IPS-18c (cell line): ENCODE data around the gene GLIS1.
A peak's percentile ranks its signal among the peaks of the same experiment; 100 is the strongest.
"Not testable (repeated sequence)": the region's sequence is repeated elsewhere in the genome, so short reads cannot be mapped to it uniquely, and the experiment has no call there.

ENCODE experiments used
- H3K4me3 ChIP-seq: 2 replicates; pipeline ENCODE4 v1.7.0; 2013; ENCODE audit warnings: low read depth, mild to moderate bottlenecking, low read length, moderate library complexity; ENCODE audit not compliant: insufficient read depth
- H3K9me3 ChIP-seq: one replicate; pipeline ENCODE4 v1.6.1; 2013; ENCODE audit warnings: mild to moderate bottlenecking, low read length, moderate library complexity; ENCODE audit not compliant: control insufficient read depth, insufficient read depth

Gene GLIS1

DNA sequence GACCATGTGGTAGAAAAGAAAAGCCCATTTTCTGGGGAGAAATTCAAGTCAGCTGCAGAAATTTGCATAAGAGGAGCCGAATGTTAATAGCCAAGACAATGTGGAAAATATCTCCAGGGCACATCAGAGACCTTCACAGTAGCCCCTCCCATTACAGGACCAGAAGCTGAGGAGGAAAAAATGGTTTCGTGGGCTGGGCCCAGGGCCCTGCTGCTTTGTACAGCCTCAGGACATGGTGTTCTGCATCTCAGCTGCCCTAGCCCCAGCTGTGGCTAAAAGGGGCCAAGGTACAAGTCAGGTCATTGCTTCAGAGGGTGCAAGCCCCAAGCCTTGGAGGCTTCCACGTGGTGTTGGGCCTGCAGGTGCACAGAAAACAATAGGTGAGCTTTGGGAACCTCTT, 171.5 kb downstream of the GLIS1 start:
- peak overlapping the region; percentile 0; the same call in 1 of the 2 replicates for H3K4me3 ChIP-seq

DNA sequence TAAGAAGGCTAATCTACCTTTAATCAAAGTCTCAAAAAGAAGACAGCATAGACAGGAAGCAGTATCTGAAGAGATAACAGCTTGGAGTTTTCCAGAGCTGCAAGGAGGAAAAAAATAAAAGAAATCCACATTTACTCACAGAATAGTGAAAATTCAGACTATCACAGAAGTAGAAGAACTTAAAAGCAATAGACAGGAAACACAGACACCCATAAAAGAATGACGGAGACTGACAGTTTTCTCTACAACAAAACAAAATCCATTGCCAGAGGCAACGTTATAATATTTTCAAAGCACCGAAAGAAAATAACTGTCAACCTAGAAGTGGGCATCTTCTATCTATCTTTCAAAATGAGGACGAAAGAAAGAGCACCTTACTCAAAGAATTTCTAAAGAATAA, 175.4 kb downstream of the GLIS1 start:
- Histone ChIP-seq H3K9me3 (peaks cover 4% of the 10 kb centered on the region), H3K4me3 (no peak overlapping the region)

More for the DNA sequence above, 171.5 kb downstream of the GLIS1 start:
- peaks cover 4% of the 10 kb centered on the region for H3K9me3 ChIP-seq

DNA sequence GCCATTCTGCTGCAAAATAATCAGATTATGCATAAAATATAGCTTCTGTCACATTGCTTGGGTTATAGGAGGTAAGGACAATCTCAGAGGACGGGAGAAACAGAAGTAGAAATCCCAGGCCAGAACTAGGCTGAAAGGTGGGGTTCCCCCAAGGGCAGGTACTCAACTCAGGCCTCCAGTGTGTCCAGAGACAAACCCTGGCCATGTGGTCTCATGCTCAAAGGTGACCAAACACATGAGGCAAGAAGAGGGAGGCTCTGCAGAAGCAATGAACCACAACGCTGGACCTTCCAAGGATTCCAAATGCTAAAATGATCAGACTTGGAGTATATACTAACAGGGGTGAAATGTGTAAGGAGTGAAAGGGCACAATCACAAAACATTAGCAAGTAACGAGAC, 176.0 kb downstream of the GLIS1 start:
- Histone ChIP-seq H3K9me3 (peaks cover 4% of the 10 kb centered on the region), H3K4me3 (no peak overlapping the region)

DNA sequence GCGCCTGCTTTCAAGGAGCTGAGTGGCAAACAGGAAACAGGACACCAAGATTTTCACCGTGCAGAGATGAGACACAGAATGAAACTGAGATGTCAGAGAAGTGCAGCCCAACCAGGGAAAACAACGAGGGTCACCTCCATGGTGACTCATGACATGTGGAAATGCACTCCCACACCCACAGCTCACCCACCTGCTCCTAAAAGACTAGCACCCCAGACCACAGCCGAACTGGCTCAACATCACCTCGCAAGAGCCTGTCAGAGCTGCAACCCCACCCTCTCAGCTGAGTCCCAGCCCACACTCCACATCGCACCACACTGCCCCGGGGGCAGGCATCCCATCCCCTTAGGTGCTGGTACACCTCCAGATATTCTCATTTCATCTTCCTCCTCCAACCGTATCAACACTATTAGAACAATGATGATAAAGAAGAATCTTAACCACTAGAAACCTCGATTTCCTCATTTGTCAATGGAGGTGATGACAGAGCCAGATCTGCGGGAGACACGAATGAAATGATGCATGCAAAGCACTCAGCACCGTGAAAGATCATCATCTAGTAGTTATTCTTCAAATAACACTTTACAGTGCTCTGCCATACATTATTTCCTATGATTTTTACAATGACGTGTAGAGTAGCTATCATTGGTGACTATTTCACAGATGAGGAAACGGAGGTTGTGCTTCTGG, 176.5 kb downstream of the GLIS1 start:
- Histone ChIP-seq H3K4me3 (no peak overlapping the region), H3K9me3 (no peaks in the 10 kb centered on the region)

DNA sequence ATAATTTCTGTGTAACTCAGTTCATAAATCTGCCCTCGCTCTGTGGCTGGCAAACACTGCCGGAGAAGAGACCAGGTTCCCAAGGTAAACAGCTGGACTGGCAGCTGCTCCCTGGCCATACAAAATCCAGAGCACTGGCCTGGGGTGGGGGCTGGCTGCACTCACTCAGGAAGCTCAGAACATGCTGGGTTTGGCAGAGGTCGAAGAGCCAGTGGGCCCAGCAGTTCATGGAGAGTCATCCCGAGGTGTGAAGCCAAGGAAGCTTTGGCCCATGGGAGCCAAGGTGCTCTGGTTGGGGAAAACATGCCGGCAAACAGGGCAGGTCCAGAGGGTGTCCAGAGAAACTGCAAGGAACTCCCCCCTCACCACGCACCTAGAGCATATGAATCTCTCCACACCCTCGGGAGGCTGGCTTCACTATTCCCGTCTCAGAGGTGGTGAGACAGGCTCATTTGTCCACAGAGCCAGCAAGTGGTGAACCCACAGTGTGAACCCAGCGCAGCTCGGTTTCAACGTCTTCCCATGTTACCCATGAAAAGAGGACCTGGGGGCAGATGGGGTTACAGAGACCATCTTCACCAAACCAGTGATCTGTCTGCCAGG, 177.4 kb downstream of the GLIS1 start:
- Histone ChIP-seq H3K9me3 (no peaks in the 10 kb centered on the region), H3K4me3 (no peak overlapping the region)

DNA sequence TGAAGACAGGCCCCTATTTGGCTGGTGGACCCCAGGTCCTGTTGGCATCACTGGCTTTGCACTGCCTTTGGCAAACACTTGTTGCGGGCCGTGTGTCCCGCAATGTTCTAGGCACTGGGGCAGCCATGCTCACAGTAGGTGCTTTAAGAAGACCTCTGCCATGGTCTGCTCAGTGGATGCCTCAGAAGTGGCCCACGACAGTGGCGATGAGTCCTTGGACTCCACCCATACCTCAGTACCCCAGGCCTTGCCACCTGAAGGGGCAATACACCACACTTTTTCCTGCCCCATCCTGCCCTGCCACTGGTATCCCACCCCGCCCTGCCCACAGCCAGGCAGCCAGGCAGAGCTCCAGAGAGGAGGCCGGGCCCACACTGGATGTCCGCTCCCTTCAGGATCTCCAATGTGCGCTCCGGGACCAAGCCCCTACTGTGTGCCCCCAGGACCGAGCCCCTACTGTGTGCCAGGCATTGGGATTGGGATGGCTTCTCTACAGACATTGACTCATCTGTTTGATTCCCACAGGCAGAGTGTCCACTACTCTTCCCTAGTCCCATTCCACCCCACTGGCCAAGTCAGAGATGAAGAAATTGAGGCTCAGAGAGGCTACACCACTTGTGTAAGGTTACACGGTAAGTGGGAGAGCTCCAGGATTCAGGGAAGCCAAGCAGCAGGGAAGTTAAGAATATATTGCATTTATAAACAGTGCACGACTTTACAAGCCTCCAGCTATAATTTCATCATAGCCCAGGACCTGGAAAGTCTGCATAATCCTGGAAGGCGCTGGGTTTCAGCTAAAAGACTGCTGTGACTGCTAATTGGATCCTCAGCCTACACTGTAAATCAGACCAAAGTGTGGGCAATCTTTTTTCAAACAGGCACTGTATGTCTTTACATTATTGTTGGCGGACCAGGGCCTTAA, 178.1 kb downstream of the GLIS1 start:
- H3K9me3 ChIP-seq = no peaks in the 10 kb centered on the region
- no peak overlapping the region for H3K4me3 ChIP-seq

DNA sequence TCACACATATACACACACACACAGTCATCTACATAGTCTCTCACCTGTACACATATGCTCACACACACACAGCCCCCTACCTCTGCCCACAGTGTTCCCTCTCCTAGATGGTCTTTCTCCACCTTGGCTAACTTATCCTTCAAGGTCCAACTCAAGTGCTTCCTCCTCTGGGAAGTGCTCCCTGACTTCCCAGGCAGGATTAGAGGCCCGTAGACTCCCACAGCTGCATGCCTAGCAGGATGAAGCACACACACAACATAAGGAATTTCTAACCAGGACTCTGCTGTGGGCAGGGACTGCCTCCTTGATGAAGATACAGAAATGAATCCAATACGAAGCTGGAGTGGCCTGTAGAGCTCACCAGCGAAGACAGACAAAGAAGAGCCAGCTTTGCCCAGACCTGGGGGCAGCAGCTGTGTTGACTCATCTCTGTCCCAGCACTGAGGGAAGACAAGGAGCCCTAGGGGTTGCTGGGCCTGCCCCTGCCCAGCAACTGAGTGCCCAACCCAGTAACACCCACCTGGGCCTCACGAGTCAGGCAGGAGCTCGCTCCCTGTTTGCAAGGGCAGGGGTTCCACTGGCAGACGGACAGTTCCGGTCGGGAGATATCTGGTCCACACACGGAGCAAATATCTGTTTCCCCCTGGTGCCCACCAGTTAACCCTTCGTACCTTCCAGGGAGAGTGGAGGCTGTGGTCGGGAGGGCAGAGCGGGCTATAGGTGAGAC, 178.9 kb downstream of the GLIS1 start:
- no peak overlapping the region for H3K4me3 ChIP-seq
- H3K9me3 ChIP-seq = no peaks in the 10 kb centered on the region

DNA sequence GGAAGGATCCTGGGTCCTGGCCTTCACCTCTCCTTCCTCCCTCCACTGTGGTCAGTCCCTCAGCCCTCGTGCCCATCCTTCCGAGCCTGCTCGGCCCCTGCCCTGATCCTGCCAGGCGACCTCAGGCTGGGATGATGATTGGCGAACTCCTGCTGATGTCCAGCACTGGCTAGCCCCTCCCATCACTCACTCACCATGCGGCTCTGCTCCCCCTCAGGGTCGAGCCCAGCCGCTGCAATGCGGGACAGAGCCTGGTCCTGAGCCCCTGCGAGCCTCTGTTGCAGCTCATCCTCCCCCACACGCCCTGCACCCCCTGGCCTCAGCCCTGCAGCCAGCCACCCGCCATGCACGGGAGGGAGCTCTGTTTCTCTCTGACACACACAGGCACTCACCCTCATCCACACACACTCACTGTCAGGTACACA, 179.6 kb downstream of the GLIS1 start:
- Histone ChIP-seq H3K4me3 (no peak overlapping the region), H3K9me3 (no peaks in the 10 kb centered on the region)

DNA sequence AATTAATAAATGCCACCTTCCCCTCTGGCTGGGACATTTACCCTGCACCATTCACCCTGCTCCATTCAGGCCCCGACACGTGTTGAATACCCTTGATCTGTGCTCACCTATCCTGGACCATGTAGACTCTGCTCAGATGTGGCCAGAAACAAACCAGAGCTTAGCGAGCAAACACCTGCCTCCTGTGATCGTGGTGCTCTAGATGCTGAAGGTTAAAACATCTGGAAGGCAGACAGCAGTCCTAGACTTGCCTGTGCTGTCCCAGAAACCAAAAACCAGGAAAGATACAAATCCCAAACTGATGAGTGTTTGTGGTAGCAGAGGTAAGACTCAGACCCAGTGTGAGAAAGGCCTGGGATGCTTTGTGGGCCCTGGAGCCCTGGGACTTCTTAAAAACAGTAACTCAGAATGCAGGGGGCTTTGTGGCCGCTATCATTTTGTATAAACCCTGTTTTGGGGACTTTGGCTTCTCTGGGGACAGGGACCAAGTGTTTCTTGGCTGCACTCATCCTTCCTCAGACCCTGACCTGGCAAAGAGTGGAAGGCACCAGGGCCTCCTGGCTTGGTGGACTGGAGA, 180.1 kb downstream of the GLIS1 start:
- H3K4me3 ChIP-seq = no peak overlapping the region
- H3K9me3 ChIP-seq = no peaks in the 10 kb centered on the region

DNA sequence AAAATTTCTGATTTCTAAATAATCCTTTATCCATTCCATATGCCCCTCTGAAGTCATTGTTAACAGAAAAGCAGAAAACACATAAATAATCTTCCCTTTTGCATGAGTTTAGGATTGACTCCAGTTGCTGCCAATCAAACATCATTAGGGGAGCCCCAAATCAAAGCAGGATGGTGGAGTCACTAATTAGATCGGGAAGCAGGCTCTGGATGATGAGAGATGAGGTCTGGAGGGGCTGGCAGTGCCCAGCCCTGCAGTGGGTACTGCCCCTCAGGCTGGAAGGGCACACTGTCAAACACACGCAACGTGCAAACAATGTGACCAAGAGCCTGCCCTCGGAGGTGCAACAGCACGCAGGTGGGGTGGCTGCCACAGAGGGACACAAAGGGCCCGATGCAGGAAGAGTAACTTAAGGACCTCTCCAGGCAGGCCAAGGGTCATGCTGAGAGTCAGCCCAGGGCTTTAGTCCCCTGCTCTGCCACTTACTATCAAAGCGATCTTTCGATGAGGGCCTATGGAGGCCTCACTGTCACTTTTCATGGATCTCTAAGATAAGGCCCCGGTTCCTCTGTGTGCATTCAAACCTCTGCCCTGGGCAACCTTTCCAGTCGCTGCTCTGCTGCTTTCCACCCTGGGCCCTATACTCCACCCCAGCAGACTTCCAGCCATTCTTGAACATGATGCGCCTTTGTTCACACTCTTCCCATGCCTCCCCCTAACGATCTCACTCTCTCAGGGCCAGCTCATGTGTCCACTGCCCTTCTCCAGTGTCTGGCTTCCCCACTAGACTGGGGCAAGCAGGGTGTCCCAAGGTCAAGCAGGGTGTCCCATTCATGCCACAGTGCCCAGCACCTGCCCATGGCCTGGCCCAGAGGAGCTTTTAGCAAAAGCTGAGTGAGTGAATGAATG, 180.9 kb downstream of the GLIS1 start:
- H3K4me3 ChIP-seq = no peak overlapping the region
- H3K9me3 ChIP-seq = no peaks in the 10 kb centered on the region

DNA sequence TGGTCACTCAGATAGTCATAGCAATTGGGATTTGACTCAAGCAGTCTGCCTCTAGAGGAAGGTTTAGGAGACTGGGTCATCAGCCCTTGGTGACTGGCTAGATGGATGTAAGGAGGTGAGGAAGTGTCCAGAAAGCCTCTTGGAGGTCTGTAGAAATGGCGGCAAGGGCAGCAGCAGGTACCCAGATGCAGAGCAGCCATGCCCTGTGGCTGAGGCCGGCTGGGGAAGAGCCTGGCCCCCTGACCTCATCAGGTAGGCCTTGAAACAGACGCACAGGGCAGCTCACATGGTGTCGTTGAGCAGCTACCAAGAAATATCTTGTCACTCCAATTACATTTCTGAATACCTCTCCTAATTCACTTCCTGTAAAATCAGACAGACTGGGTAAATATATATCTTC, 181.6 kb downstream of the GLIS1 start:
- no peak overlapping the region for H3K4me3 ChIP-seq
- no peaks in the 10 kb centered on the region for H3K9me3 ChIP-seq

DNA sequence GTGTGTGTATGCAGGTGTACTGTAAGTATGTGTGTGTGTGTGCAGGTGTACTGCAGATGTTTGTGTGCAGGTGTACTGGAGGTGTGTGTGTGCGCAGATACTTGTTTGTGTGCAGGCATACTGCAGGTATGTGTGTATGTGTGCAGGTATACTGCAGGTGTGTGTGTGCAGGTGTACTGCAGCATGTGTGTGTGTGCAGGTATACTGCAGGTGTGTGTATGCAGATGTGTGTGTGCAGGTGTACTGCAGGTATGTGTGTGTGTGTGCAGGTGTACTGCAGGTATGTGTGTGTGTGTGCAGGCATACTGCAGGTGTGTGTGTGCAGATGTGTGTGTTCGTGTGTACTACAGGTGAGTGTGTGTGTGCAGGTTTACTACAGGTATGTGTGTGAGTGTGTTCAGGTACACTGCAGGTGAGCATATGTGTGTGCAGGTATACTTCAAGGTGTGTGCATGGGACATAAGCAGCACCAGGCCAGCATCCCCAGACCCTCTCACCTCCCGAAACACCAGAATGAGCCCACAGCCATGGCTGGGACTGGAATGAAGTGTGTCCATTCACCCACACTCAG, 182.2 kb downstream of the GLIS1 start:
- no peaks in the 10 kb centered on the region for H3K9me3 ChIP-seq
- no peak overlapping the region for H3K4me3 ChIP-seq

DNA sequence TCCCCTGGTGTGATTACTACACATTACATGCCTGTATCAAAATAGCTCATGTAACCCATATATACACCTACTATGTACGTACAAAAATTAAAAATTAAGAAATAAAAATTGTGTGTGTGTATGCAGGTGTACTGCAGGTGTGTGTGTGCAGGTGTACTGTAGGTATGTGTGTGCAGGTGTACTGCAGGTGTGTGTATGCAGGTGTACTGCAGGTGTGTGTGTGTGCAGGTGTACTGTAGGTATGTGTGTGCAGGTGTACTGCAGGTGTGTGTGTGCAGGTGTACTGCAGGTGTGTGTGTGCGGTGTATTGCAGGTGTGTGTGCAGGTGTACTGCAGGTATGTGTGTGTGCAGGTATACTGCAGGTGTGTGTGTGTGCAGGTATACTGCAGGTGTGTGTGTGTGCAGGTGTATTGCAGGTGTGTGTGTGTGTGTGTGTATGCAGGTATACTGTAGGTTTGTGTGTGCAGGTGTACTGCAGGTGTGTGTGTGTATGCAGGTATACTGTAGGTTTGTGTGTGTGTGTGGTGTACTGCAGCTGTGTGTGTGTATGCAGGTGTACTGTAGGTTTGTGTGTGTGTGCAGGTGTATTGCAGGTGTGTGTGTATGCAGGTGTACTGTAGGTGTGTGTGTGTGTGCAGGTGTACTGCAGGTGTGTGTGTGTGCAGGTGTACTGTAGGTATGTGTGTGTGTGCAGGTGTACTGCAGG, 183.2 kb downstream of the GLIS1 start:
- not testable (repeated sequence) for H3K4me3 ChIP-seq, H3K9me3 ChIP-seq

DNA sequence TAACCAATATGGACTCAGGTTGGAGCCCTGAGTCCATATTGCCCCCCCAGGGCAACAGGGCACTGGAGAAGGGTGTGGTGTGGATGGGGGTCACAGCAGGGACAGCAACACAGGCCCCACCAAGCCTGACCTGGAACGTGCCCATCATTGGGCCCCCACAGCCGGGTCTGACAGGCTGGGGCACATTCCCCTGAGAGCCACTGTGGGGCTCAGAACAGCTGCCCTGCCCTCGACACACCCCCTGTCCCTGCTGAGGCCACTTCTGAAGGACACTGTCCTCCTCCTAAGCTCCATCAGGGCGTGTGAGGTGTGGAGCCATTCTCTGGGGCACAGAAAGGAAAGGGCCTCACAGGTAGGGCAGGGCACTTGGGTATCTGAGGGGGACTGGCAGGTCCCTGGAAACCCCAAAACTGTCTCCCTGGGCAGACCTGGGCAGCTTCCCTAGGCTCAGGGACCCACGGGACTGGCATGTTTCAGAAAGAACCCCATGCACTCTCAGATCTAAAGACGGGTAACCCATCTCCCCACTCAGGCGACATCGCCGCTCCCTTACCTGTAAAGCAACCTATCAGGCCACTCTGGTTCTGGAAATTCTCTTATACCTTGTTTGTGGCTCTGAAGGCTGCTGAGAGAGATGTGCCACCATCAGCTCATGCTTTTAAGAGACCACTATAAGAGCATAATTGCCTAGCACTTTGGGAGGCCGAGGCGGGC, 184.2 kb downstream of the GLIS1 start:
- Histone ChIP-seq H3K4me3 (no peak overlapping the region), H3K9me3 (no peaks in the 10 kb centered on the region)
